Kasumi-1 (cell line): ENCODE results near the gene AP2A2.

Source experiments
- DNase-seq, 2 experiments: peaks; one replicate each; lab custom pipeline; 2025; lab: John Stamatoyannopoulos, UW

The AP2A2 gene

DNA sequence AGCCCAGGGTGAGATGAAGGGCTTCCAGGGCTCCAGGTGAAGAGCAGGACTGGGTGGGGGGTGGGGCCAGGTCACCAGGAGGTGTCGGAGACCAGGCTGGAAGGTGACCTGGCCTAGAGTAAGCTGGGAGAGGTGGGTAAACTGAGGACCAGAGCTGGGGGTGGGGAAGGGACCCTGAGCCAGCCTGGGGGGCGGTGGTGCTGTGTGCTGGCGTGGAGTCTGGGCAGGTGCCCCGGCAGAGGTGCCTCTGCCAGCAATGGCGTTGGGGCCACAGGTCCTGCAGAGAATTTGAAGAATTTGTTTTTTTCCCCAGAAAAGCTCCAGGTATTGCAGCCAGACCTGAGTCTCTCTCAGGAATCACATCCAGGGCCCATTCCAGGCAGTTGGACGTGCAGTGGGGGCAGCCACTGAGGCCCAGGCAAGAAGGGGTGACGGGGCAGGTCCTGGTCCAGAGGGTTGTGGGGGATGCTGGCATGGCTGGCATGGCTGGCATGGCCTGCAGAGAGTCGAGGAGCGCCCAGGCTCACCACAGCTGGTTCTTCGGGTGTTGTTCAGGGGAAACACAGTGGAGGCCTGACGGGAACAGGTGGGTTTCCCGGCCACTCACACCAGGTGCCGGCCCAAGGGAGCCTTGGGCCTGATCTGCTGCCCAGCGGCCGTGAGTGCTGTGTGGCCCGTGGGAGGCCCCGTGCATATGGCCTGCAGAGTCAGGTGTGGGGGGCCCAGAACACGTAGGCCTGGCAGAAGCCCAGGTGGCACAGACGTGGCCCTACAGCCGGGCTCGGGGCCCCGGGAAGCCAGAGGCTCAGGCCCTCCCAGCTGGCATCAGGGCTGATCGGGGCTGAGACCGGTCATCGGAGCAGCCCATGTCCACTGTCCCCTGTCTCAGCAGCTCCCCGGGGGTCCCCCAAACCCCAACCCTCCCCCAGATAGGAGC, 117.2 kb downstream of the AP2A2 start:
- DNase-seq, result no peak

DNA sequence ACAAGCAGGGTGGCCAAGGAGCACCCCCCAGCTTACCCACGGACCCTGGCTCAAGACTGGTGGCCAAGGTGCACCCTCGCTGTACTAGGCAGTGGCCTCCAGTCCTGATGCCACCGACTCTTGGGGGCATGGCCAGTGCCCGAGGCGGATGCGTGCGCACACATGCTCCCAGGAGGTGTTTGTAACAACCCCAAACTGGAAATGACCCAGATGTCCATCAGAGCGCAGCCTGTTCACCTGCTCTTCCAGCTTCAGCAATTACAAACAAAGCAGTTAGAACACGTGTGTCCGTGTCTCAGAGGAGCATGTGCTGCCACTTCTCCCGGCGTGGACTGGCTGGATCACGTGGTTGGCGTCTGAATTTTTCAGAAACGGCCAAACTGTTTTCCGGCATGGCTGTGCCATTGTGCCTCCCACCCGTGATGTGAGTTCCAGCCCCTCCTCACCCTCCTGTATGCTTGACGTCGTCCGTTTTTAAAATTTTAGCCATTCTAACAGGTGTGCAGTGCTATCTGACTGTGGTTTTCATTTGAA, 118.0 kb downstream of the AP2A2 start:
- DNase-seq, result no peak

DNA sequence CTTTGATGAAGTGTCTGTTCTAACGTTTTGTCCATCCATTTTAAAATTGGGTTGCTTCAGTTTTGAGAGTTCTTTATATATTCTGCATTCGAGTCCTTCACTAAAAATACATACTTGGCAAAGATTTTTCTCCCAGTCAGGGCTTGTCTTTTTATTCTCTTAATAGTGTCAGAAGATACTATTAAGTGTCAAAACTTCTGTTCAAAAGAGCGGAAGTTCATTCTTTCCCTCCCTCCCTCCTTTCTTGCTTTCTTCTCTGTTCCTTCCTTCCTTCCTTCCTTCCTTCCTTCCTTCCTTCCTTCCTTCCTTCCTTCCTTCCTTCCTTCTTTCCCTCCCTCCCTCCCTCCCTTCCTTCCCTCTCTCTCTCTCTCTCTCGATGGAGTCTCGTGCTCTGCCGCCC, 118.5 kb downstream of the AP2A2 start:
- DNase-seq, result no peak

DNA sequence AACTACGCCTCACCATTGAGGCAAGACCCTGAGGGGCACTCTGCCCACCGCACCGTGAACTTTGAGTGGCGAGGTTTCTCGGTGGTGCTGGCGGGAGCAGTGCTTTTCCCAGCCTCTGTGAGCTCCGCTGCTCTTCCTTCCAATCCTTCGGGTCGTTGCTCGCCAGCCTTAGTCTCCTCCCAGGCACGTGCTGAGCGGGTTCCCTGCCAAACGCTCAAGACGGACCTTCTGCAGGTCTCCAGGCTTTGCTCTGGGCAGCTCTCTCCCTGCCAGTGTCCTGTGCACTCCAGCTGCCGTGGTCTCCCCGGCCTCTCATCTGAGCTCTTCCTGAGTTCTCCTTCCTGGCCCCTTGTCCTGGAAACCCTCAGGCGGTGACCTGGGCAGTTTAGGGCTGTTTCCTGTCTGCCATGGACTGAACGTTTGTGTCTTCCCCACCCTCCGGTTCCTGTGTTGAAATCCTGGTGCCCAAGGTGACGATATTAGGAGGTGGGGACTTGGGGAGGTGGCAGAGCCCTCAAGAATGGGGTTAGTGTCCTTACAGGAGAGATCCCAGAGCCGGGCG, 122.0 kb downstream of the AP2A2 start:
- DNase-seq, result no peak

DNA sequence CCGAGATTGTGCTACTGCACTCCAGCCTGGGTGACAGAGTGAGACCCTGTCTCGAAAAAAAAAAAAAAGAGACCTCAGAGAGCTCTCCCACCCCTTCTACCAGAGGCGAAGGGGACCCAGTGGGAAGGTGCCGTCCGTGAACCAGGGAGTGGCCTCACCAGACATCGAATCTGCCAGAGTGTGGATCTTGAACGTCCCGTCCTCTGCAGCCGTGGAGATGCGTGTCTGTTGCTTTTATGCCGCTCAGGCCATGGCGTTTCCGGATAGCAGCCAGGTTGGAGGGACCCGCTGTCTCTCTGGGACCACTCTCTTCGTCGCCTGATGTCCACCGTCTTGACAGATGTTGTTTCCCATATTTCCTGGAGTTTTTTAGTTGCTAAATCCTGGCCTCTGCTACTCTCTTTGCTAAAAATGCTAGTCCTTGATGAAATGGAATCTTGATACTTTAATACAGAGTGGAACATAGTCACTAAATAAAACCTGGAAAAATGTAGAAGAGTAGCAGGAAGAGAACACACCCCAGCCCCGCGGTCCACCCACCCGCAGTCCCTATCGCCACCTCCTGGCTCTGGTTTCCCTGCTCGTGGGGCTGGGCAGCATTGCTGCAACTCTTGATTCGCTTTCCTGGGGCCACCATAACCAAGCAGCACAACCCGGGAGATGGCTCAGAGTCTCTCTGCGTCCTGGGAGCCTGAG, 122.9 kb downstream of the AP2A2 start:
- DNase-seq, result no peak

DNA sequence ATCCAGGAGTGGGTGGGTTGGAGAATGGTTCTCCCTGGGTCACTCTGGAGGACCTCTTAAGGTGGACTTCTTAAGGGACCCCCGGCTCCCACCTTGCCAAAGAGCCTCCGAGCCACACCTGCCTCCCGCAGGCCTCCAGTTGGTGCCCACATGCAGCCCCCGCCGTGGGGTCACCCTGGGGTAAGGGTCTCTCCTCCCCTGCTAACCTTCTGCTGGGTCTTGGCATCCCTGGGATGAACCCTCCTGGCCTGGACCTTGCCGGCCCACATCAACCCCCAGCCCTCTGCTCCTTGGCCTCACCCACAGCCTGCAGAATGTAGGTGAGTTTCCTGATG, 123.4 kb downstream of the AP2A2 start:
- DNase-seq, result no peak

DNA sequence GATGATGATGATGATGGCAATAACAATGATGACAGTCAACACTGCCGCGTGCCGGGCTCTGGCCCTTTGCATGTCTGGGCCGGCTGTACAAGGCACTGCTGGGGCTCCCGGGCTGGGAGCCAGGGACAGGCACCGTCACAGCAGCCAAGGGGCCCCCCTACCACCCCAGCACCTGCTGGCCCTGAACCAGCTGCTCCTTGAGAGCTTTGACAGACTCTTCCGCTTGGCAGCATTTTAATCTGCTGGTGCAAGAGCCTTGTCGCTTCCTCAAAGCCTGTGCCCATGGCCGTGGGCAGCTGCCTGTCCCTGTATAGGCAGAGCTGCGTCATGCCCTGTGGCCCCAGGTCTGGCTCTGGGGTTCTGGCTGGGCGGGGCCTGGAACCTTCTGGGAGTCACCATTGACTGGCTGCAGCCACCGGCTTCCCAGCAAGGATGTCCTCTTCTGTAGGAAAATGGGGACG, 123.8 kb downstream of the AP2A2 start:
- DNase-seq, result no peak

DNA sequence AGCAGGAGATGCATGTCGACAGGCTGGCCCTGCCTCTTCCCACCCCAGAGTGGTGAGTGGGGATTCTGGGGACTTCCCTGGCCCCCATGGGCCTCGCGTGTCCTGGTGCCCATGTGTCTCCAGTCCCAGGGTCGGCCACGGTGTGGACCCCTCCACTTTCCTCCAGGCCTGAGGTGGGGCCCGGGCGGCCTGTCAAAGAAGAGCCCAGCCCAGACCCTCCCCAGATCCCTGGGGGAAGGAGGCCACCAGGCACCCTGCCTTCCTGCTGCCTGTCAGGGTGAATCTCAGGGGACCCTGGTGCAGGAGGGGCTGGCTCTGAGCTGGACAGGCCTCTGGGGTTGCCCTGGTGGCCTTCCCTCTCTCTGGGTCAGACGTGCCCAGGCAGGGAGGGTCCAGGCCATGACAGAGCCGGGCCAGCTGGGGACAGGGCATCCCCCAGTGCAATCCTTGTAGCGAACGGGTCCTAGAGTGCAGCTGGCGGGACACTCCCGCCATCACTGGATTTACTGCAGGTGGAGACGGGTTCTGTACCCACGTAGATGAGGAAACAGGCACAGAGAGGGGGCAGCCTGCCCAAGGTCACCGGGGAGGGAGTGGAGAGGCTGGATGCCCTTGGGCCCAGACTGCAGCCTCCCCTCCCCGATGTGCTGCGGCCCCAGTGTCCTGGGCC, 124.4 kb downstream of the AP2A2 start:
- no peak for DNase-seq

DNA sequence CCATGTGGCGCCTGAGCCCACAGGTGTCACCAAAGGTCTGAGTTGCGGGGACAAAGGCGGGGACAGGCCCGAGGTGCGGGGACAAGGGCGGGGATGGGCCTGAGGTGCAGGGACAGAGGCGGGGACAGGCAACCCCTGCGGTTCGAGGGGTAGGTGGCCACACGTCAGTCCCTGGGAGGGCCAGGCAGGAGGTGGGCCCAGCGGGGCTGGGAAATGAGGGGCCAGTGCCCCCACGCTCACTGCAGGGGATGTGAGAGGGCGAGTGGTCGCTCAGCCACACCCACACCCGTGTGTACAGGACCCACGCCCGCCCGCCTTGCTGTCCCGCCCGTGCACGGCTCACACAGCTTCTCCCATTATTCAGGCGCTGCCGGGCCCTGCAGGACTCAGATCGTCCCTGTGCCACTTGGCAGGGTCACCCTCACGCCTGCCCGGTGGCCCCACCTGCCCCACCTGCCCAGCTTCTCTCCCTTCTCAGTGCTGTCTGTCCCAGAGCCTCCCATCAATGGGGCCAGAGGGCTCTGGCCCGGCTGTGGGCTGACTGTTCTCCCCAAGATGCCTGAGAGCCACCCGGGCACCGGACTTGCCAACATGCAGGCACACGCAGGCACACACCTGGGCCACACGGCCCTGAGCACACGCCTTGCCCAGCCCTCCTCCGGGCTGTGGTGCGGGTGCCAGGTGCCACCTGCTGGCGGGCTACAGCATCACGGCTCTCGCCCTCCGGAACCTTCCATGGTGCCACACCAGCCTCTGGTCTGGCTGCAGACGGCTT, 125.1 kb downstream of the AP2A2 start:
- DNase-seq, result peak; percentile 66 to 67

DNA sequence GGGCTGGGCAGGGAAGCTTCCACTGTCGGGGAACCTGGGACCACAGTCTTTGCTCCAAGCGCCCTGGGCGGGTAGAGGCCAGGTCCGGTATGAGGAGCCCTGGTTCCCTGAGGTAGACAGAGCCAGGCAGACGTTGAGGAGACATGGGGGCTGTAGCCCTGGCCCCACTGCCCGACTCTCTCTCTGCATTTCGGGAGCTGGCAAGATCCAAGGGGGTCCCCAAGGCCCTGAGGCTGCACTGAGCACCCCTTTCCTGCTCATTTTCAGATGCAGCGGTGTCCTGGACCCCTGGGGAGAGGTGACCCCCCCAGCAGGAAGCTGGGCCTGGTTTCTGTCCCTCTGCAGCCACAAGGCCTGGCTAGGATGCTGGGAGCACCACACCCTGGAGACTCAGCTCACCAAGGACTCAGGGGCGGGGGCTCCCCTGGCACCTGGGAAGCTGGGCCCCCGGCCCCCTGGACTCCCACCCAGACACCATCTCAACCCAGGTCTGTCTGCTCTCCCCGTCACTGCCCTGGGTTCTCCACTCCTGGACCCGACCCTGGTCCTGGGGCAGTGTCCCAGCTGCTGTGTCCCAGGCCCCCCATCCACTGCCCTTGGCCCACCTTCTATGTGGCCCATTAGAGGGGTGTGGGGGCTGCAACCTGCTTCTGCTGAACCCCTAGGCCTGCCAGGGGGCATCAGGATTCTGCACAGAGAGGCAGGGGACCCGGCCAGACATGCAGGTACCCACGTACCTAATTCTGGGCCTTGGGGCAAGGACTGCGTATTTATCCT, 125.9 kb downstream of the AP2A2 start:
- DNase-seq, result no peak

DNA sequence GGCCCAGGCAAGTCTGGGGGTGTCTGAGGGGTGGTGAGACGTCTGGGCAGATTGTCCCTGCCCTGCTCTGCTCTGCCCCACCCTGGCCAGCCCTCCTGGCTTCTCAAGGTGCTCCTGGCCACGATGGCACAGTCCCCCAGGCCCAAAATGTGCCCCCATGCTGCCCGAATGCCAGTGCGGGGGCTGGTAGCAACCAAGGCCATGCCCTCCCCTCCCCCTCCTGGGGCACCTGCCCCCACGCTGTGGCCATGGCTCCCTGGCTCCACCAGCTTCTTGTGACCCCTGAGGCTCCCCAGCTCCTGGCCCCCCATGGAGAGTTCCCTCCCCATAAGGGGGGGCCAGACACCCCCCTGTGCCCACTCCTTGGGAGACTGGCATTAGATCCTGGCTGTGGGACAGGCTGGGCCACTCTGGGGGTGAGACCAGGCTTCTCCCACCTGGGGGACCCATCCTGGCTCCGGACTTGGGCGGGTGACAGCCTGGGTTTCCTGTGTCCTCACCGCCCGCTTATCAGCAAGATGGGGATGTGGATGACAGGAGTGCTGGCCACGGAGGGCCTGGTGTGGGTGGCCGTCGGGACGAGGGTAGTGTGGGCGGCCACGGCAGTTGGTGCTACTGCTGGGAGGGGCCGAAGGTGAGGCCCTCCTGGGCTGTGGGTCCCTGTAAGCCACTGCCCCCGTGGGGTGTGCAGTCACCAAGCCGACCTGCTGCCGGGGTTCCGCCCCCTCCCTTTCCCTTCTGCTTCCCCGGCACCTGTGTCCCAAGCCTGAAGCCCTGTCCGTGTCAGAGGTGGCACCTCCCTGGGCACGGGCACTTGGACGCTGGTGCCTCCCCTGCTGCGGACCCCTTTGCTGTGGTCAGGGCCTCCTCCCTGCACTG, 126.7 kb downstream of the AP2A2 start:
- DNase-seq, result no peak

DNA sequence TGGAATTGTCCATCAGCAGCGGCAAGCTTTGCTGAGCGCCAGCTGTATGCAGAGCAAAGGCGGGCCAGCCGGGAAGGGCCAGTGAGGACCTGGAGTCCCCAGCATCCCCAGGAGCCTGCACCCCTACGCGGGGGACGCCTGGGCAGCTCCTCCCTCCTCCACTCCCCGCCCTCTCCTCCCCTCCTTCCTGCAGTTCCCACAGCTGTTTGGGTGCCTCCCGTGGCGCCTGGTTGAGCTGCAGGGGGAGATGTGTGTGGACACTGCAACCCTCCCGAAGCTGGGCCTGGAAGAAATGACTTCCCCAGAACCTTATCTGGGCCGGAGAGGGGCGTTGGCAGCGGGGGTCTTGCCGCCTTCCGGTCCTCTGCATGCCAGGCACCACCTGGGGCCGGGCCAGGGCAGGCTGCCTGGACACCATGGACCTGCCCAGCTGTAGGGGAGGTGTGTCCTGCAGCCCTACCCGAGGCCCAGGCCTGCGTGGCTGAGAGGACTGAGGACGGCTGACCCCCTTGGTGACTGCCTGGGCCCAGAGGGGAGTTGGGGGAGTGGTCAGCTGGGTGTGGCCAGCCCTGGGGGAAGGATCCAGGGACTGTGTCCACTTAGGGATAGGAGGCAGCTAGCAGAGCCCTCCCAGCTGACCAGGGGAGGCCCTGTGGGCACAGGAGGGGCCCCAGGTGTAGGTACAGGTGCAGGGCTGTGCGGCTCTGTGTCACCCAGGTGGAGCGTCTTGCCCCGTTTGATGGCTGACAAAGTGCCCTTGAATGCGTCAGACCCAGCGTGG, 127.6 kb downstream of the AP2A2 start:
- no peak for DNase-seq

DNA sequence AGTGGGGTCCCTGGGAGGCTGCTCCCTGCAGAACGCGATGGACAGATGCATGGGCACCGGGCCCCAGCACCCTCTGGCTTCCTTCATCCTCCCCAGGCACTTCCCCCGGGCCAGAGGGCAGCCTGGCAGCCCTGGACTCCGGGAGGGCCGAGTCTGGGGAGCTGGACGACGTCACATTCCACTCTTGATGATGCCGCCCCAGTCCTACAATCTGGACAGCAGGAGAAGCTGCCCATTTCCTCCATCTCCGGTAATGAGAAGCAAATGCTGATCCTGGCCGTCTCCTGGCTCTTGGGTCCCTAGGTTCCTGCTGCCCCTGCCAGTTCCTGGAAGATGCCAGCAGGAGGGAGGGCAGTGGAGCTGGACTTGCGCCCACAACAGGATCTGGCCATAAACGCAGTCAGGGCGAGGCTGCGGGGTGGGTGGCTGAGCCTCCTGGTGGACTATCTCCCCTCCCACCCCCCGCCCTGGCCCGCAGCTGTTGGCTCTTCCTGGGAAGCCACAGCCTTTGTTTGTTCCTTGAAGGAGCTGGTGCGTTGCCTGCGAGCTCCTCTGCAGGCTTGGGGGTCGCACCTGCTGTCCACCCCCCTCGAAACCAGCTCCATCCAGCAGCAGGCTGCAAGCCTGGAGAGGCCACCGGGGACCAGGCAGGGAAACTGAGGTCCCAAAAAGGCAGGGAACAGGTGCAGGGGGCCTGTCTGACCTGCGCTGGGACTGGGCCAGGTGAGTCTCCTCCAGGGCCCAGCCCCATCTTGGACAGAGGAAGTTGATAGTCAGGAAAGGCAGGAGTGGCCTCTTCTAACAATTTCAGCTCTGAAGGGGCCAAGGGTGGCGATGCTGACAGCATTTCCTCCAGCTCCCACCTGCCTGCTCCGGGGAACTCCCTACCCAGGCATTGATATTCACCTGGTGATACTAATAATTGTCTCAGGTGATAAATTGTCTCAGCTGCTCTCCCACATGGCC, 128.8 kb downstream of the AP2A2 start:
- DNase-seq, result no peak

DNA sequence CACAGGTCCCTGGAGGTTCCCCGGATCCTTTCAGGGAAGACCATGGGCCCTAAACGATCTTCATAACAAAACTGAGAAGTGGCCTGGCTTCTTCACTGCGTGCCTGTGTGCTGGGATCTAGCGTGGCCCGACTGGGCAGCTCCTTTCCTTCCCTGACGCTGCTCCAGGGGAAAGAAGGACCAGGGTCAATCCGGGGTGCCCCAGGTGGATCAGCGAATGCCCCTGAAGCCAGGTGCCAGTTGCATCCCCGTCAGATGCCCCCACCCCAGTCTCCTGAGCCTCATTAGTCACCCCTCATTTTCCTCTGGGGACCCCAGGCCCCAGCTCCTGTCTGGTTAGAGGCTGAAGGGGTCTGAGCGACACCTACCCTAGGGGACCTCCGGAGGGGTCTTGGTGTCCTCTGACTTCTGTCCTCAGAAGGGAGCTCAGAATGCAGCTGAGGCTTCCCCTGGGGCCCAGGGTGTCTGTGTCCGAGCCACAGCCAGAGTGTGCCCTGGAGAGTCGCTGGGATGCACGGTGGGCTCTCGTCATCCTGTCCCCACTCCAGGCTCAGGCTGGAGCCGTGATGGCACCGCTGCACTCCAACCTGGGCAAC, 129.5 kb downstream of the AP2A2 start:
- no peak for DNase-seq

DNA sequence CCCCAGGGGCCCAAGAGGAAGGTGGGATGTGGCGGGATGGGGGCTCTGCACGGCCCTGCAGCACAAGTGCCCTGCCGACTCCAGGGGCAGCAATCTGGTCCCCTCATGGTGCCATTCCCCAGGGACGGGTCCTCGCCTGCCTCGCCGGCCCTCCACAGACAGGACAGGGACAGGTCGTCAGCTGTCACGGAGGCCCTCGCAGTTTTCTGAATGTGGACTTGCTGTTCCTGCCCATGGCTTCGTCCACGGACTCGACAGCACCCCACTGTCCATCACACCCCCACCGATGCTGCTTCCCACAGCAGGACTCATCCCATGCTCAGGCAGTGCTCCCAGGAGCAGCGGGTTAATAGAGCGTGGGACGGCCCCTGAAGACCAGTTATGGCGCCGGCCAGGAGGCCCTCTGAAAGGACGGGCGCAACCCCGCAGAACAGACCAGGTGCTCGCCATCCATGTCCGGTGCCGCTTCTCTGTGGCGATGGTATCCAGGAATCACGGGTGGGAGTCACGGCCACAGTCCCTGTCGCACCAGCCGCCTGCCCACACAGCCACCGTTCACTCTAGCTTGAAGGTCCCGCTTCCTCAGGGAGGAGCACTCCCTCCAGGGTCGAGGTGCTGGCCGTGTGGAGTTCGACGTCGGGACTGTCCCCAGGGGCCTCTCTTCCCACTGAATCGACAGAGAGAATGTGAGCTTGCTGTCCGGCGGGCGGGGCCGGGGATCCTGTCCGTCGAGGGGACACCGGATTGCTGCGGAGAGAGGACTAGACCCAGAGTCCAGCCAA, 130.5 kb downstream of the AP2A2 start:
- DNase-seq, result no peak

DNA sequence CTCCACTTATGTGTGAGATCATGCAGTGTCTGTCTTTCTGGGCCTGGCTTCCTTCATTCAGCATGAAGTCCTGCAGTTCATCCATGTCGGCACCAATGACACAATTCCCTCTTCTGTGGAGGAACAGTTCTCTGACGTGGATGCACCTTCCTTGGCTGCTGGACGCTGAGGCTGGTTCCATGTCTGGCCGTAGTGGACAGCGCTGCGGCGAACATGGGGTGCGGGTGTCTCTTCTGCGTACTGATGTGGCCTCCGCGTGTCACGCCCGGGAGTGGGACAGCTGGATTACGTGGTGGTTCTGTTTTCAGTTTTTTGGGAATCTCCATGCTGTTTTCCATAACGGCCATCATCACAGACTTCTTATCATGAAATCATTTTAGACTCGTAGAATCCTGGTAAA, 132.1 kb downstream of the AP2A2 start:
- no peak for DNase-seq
